SU-DHL-6 (cell line): ENCODE data around the gene VWA8.

Source experiments
- CTCF ChIP-seq: fragments of 200-600 bp; sonication (generic); IDR thresholded peaks from one replicate; pipeline ENCODE4 v1.5.1; 2017; ENCODE audit warnings: antibody characterized with exemption, mild to moderate bottlenecking, low read length, moderate library complexity; ENCODE audit not compliant: insufficient read depth, poor library complexity, severe bottlenecking
- EZH2phosphoT487 ChIP-seq: fragments of 200-600 bp; sonication (generic), shearing (Covaris generic); conservative IDR thresholded peaks from 2 replicates; pipeline ENCODE4 v1.6.1; 2018; ENCODE audit warnings: mild to moderate bottlenecking, antibody characterized with exemption, low read length, moderate library complexity, mixed read lengths

- TF ChIP-seq CTCF (no peak), EZH2phosphoT487 (no peak)
Observed at GRCh38 chr13:41552031-41552430, 408.9 kb downstream of the VWA8 start.
